Measurements from ENCODE around the gene DLL4. TPM values are rescaled to one million over a fixed set of nuclear protein-coding genes. Genes with fewer than 3 reads are reported as not detected.

The DLL4 gene
- total RNA-seq, 1 donor from 2014 or later, result 11.5 TPM

GRCh38 chr15:40906091-40906990, 22.8 kb upstream of the DLL4 start:
- Histone ChIP-seq H3K9me3 (ENCODE audit: control insufficient read depth in 3 of 3, low read length in 3 of 3) (no peaks in the 10 kb centered on the region), H3K27me3 (ENCODE audit: control insufficient read depth in 3 of 3, insufficient read depth in 3 of 3, low read length in 3 of 3) (no peaks in the 10 kb centered on the region), H3K4me3 (ENCODE audit: low read length in 3 of 3) (peak overlapping the region; percentile 65 to 78 (median 76)), H3K9ac (ENCODE audit: low read depth in 1 of 3, low read length in 3 of 3) (peak overlapping the region; percentile 75 to 86 (median 84)), H3K4me1 (ENCODE audit: control insufficient read depth in 3 of 3, insufficient read depth in 3 of 3, low read length in 3 of 3) (peaks cover 41 to 65% (median 53%) of the 10 kb centered on the region in 3 donors), H3K36me3 (ENCODE audit: control insufficient read depth in 3 of 3, insufficient read depth in 3 of 3, low read length in 3 of 3) (peaks cover 15 to 16% (median 16%) of the 10 kb centered on the region in 3 donors), H3K27ac (ENCODE audit: low read depth, low read length) (peak overlapping the region; percentile 98)

- H3K9me3 ChIP-seq (ENCODE audit: control insufficient read depth in 3 of 3, low read length in 3 of 3), result no peaks in the 10 kb centered on the region
- peak overlapping the region; percentile 65 to 78 (median 76) for H3K4me3 ChIP-seq (ENCODE audit: low read length in 3 of 3)
- H3K27ac ChIP-seq (ENCODE audit: low read depth, low read length), result peak overlapping the region; percentile 98
- H3K9ac ChIP-seq (ENCODE audit: low read depth in 1 of 3, low read length in 3 of 3), result peak overlapping the region; percentile 75 to 86 (median 84)
- peaks cover 15 to 16% (median 16%) of the 10 kb centered on the region in 3 donors for H3K36me3 ChIP-seq (ENCODE audit: control insufficient read depth in 3 of 3, insufficient read depth in 3 of 3, low read length in 3 of 3)
- no peaks in the 10 kb centered on the region for H3K27me3 ChIP-seq (ENCODE audit: control insufficient read depth in 3 of 3, insufficient read depth in 3 of 3, low read length in 3 of 3)
- peaks cover 41 to 65% (median 55%) of the 10 kb centered on the region in 3 donors for H3K4me1 ChIP-seq (ENCODE audit: control insufficient read depth in 3 of 3, insufficient read depth in 3 of 3, low read length in 3 of 3)
Observed at GRCh38 chr15:40906991-40907802, 21.9 kb upstream of the DLL4 start.

GRCh38 chr15:40908095-40908494, 21.0 kb upstream of the DLL4 start:
- H3K27ac ChIP-seq (ENCODE audit: low read depth, low read length), result no peak overlapping the region
- no peak overlapping the region for H3K9ac ChIP-seq (ENCODE audit: low read depth in 1 of 3, low read length in 3 of 3)
- H3K36me3 ChIP-seq (ENCODE audit: control insufficient read depth in 3 of 3, insufficient read depth in 3 of 3, low read length in 3 of 3), result peaks cover 8 to 9% (median 8%) of the 10 kb centered on the region in 3 donors
- no peak overlapping the region for H3K4me3 ChIP-seq (ENCODE audit: low read length in 3 of 3)
- H3K4me1 ChIP-seq (ENCODE audit: control insufficient read depth in 3 of 3, insufficient read depth in 3 of 3, low read length in 3 of 3), result peaks cover 41 to 63% (median 55%) of the 10 kb centered on the region in 3 donors
- no peaks in the 10 kb centered on the region for H3K27me3 ChIP-seq (ENCODE audit: control insufficient read depth in 3 of 3, insufficient read depth in 3 of 3, low read length in 3 of 3)
- no peaks in the 10 kb centered on the region for H3K9me3 ChIP-seq (ENCODE audit: control insufficient read depth in 3 of 3, low read length in 3 of 3)

GRCh38 chr15:40909662-40910630, 19.2 kb upstream of the DLL4 start:
- no peaks in the 10 kb centered on the region for H3K36me3 ChIP-seq (ENCODE audit: control insufficient read depth in 3 of 3, insufficient read depth in 3 of 3, low read length in 3 of 3)
- H3K27ac ChIP-seq (ENCODE audit: low read depth, low read length), result no peak overlapping the region
- H3K9ac ChIP-seq (ENCODE audit: low read depth in 1 of 3, low read length in 3 of 3), result peak overlapping the region in 2 of 3 donors; percentile 45 to 50
- H3K9me3 ChIP-seq (ENCODE audit: control insufficient read depth in 3 of 3, low read length in 3 of 3), result no peaks in the 10 kb centered on the region
- no peaks in the 10 kb centered on the region for H3K27me3 ChIP-seq (ENCODE audit: control insufficient read depth in 3 of 3, insufficient read depth in 3 of 3, low read length in 3 of 3)
- no peak overlapping the region for H3K4me3 ChIP-seq (ENCODE audit: low read length in 3 of 3)
- peaks cover 31 to 52% (median 45%) of the 10 kb centered on the region in 3 donors for H3K4me1 ChIP-seq (ENCODE audit: control insufficient read depth in 3 of 3, insufficient read depth in 3 of 3, low read length in 3 of 3)

- H3K27ac ChIP-seq (ENCODE audit: low read depth, low read length), result no peak overlapping the region
- no peaks in the 10 kb centered on the region for H3K9me3 ChIP-seq (ENCODE audit: control insufficient read depth in 3 of 3, low read length in 3 of 3)
- H3K4me1 ChIP-seq (ENCODE audit: control insufficient read depth in 3 of 3, insufficient read depth in 3 of 3, low read length in 3 of 3), result peaks cover 24 to 47% (median 36%) of the 10 kb centered on the region in 3 donors
- no peaks in the 10 kb centered on the region for H3K36me3 ChIP-seq (ENCODE audit: control insufficient read depth in 3 of 3, insufficient read depth in 3 of 3, low read length in 3 of 3)
- no peak overlapping the region for H3K9ac ChIP-seq (ENCODE audit: low read depth in 1 of 3, low read length in 3 of 3)
- no peak overlapping the region for H3K4me3 ChIP-seq (ENCODE audit: low read length in 3 of 3)
- H3K27me3 ChIP-seq (ENCODE audit: control insufficient read depth in 3 of 3, insufficient read depth in 3 of 3, low read length in 3 of 3), result no peaks in the 10 kb centered on the region
Observed at GRCh38 chr15:40911141-40911540, 18.0 kb upstream of the DLL4 start.

GRCh38 chr15:40911693-40912092, 17.4 kb upstream of the DLL4 start:
- Histone ChIP-seq H3K27me3 (ENCODE audit: control insufficient read depth in 3 of 3, insufficient read depth in 3 of 3, low read length in 3 of 3) (no peaks in the 10 kb centered on the region), H3K27ac (ENCODE audit: low read depth, low read length) (no peak overlapping the region), H3K36me3 (ENCODE audit: control insufficient read depth in 3 of 3, insufficient read depth in 3 of 3, low read length in 3 of 3) (no peaks in the 10 kb centered on the region), H3K9ac (ENCODE audit: low read depth in 1 of 3, low read length in 3 of 3) (no peak overlapping the region), H3K9me3 (ENCODE audit: control insufficient read depth in 3 of 3, low read length in 3 of 3) (no peaks in the 10 kb centered on the region), H3K4me3 (ENCODE audit: low read length in 3 of 3) (no peak overlapping the region), H3K4me1 (ENCODE audit: control insufficient read depth in 3 of 3, insufficient read depth in 3 of 3, low read length in 3 of 3) (peaks cover 18 to 43% (median 30%) of the 10 kb centered on the region in 3 donors)

- Histone ChIP-seq H3K4me1 (ENCODE audit: control insufficient read depth in 3 of 3, insufficient read depth in 3 of 3, low read length in 3 of 3) (peaks cover 13 to 35% (median 22%) of the 10 kb centered on the region in 3 donors), H3K27ac (ENCODE audit: low read depth, low read length) (no peak overlapping the region), H3K36me3 (ENCODE audit: control insufficient read depth in 3 of 3, insufficient read depth in 3 of 3, low read length in 3 of 3) (no peaks in the 10 kb centered on the region), H3K4me3 (ENCODE audit: low read length in 3 of 3) (no peak overlapping the region), H3K27me3 (ENCODE audit: control insufficient read depth in 3 of 3, insufficient read depth in 3 of 3, low read length in 3 of 3) (no peaks in the 10 kb centered on the region), H3K9me3 (ENCODE audit: control insufficient read depth in 3 of 3, low read length in 3 of 3) (no peaks in the 10 kb centered on the region), H3K9ac (ENCODE audit: low read depth in 1 of 3, low read length in 3 of 3) (no peak overlapping the region)
Observed at GRCh38 chr15:40912478-40912877, 16.7 kb upstream of the DLL4 start.

GRCh38 chr15:40914013-40914412, 15.1 kb upstream of the DLL4 start:
- Histone ChIP-seq H3K9me3 (ENCODE audit: control insufficient read depth in 3 of 3, low read length in 3 of 3) (no peaks in the 10 kb centered on the region), H3K9ac (ENCODE audit: low read depth in 1 of 3, low read length in 3 of 3) (no peak overlapping the region), H3K27ac (ENCODE audit: low read depth, low read length) (no peak overlapping the region)

GRCh38 chr15:40914486-40914885, 14.7 kb upstream of the DLL4 start:
- H3K4me3 ChIP-seq (ENCODE audit: low read length in 3 of 3), result no peak overlapping the region
- peak overlapping the region in 1 of 3 donors; percentile 25 for H3K9ac ChIP-seq (ENCODE audit: low read depth in 1 of 3, low read length in 3 of 3)
- H3K27me3 ChIP-seq (ENCODE audit: control insufficient read depth in 3 of 3, insufficient read depth in 3 of 3, low read length in 3 of 3), result peaks cover 0 to 5% (median 0%) of the 10 kb centered on the region in 3 donors
- no peaks in the 10 kb centered on the region for H3K36me3 ChIP-seq (ENCODE audit: control insufficient read depth in 3 of 3, insufficient read depth in 3 of 3, low read length in 3 of 3)
- H3K27ac ChIP-seq (ENCODE audit: low read depth, low read length), result no peak overlapping the region
- peaks cover 8 to 29% (median 10%) of the 10 kb centered on the region in 3 donors for H3K4me1 ChIP-seq (ENCODE audit: control insufficient read depth in 3 of 3, insufficient read depth in 3 of 3, low read length in 3 of 3)
- H3K9me3 ChIP-seq (ENCODE audit: control insufficient read depth in 3 of 3, low read length in 3 of 3), result no peaks in the 10 kb centered on the region

More at GRCh38 chr15:40914013-40914412, 15.1 kb upstream of the DLL4 start:
- Histone ChIP-seq H3K4me3 (ENCODE audit: low read length in 3 of 3) (no peak overlapping the region), H3K4me1 (ENCODE audit: control insufficient read depth in 3 of 3, insufficient read depth in 3 of 3, low read length in 3 of 3) (peaks cover 12 to 31% (median 15%) of the 10 kb centered on the region in 3 donors), H3K36me3 (ENCODE audit: control insufficient read depth in 3 of 3, insufficient read depth in 3 of 3, low read length in 3 of 3) (no peaks in the 10 kb centered on the region), H3K27me3 (ENCODE audit: control insufficient read depth in 3 of 3, insufficient read depth in 3 of 3, low read length in 3 of 3) (peaks cover 0 to 5% (median 0%) of the 10 kb centered on the region in 3 donors)

Measured in skeletal muscle tissue (tissue), 4 donors.